Uterus (tissue), 2 donors: ENCODE measurements around the gene PPAN.

Experiments used
- POLR2A ChIP-seq, 2 donors: fragments of 450-650 bp; IDR thresholded peaks; one replicate each; pipeline ENCODE4 v1.6.1; 2016; ENCODE audit warnings: antibody characterized with exemption in 2 of 2, mild to moderate bottlenecking in 1 of 2, moderate library complexity in 1 of 2
- TF ChIP-seq, protein P1 (sequence below), 4 experiments: fragments of 200-600 bp in 2 of 4; fragments of 450-650 bp in 2 of 4; sonication (generic) in 2 of 4; IDR thresholded peaks; one replicate each; pipeline ENCODE4 v1.5.1; 2016 to 2019; ENCODE audit warnings: antibody characterized with exemption in 4 of 4, mild to moderate bottlenecking in 2 of 4, moderate library complexity in 1 of 4

DNA sequence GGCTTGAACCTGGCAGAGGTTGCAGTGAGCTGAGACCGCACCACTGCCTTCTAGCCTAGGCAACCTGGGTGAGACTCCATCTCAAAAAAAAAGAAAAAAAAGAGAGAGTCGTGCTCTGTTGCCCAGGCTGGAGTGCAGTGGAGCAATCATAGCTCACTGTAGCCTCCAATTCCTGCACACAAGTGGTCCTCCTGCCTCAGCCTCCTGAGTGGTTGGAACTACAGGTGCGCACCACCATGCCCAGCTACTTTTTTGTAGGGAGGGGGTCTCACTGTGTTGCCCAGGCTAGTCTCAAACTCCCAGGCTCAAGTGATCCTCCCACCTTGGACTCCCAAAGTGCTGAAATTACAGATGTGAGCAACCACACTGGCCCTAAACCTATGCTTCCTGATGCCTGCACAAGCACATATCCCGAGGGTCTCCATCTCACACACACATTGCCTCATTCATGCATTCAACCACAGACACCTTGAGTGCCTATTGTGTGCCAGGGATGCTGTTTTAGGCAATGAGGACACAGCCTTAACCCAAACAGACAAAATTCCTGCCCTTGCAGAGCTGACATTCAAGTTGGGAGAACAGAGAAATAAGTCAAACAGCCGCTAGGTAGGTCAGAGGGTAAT, 5.9 kb upstream of the PPAN start:
- TF ChIP-seq, protein P1, sequence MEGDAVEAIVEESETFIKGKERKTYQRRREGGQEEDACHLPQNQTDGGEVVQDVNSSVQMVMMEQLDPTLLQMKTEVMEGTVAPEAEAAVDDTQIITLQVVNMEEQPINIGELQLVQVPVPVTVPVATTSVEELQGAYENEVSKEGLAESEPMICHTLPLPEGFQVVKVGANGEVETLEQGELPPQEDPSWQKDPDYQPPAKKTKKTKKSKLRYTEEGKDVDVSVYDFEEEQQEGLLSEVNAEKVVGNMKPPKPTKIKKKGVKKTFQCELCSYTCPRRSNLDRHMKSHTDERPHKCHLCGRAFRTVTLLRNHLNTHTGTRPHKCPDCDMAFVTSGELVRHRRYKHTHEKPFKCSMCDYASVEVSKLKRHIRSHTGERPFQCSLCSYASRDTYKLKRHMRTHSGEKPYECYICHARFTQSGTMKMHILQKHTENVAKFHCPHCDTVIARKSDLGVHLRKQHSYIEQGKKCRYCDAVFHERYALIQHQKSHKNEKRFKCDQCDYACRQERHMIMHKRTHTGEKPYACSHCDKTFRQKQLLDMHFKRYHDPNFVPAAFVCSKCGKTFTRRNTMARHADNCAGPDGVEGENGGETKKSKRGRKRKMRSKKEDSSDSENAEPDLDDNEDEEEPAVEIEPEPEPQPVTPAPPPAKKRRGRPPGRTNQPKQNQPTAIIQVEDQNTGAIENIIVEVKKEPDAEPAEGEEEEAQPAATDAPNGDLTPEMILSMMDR (IDR thresholded peaks at IDR 0.05) = no peak
- TF ChIP-seq POLR2A (IDR thresholded peaks at IDR 0.05) = no peak
